ENCODE results near the gene PPP1R14C.

Gene PPP1R14C

DNA sequence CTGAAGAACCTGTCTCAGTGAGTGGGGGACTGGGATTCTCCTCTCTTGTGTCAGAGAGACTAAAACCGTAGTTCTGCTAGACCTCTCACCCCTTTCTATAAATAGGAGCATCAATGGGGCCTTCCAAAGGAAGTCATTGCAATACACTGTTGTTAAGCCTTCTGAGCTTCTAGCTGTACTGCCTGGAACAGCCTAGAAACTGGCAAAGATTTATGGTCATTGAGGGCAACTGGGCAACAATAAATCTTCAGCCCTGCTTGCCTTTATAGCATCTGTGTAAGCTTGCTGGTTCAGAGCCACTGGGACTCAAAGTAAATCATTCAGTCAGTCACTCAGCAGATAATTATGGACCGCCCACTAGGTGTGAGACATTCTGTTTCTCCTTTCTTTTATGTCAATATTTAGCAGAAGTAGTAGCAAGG, 53.2 kb downstream of the PPP1R14C start:
- DNase-seq (ENCODE audit: low spot score): no peak

DNA sequence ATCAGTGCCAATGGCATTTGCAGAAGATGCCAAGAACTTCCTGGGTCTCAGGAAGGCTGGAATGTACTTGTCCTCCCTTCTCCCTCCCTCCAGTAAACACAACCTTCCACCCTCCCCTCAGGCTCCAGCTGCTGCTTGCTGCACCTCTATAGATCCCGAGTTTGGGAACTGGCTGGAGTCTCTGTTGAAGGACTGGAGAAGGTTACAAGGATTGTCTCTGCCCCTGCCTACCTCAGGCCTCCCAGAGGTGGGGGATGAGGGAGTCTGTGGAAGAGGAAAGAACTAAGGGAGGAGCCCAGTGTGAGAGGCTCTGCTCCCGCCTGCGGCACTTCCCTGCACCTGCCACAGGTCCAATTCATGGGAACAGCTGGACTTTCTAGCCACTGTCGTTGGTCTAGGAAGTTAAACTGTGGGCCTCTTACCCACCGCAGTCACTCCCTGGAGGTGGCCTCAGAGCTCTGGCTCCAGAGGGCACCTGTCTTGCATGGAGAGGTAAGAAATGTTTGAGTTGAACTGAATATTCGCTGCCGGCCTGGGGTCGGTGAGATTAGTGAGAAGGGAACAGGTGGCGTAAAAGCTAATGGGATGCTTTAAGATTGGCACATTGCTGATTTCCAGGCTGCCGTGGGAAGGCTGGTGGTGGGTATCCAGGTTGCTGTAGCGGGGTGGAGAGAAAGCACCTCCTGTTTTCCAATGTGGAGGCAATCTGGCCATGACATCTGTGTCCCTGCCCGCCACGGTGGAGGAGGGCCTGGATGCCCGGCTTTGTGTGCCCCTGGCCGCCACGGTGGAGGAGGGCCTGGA, 54.3 kb downstream of the PPP1R14C start:
- DNase-seq (ENCODE audit: low spot score): no peak

DNA sequence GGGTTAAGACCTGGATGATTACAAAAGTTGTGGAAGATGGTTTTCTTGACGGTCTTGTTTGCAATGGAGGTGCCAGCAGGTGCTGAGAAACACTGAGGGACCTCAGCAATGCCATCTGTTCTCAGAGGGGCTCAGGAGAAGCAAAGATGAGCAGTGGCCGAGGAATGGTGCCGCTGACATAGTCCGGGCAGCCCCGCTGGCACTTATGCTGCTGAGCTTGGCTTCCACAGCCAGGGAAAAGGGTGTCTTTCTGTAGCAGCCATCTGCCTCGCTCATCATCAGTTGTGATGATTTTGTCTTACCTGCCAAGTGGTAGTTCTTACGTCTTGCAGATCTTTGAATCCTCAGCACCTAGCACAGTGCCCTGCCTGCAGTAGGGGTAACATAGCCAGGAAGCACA, 55.7 kb downstream of the PPP1R14C start:
- no peak for DNase-seq (ENCODE audit: low spot score)

DNA sequence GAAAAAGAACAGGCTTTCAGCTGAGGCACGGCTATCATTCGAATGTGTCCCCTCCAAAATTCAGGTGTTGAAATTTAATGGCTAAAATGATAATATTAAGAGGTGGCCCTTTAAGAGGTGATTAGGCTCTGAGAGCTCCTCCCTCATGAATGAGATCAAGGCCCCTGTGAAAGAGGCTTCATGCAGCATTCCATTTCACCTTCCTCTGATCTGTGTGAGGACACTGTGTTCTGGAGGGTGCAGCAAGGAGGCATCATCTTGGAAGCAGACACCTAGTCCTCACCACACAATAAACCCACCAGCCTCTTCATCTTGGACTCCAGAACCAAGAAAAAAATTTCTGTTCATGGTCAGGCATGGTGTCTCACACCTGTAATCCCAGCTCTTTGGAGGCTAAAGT, 56.4 kb downstream of the PPP1R14C start:
- no peak for DNase-seq (ENCODE audit: low spot score)

DNA sequence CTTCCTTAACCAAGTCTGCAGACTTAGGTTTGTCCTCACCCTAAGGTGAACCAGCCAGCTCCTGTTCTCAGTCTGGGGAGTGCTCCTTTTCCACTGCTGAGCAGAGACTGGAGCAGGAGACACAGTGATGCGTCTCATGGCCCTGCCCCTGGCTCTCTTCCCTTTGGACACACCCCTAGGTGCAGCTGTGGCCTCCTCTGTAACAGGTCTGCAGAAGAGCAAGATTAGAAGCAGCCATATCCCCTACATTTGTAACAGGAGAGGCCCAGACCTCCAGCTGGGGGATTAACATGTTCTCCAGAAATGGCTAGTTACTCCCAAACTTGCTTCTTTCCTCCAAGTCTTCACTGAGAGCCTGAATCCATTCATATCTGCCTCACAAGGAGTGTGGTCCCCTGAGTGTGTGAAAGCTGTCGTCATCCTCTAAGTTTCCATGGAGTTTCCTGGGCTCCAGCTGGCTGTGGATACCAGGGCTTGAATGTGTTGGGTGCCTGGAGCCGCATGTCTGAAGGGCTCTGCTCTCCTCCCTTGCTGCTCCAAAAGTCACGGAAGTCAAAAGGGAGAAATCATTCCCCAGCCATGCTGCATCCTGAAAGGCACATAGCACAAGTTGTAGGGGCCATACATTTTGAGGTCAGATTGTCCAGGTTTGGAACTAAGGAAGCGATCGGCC, 57.7 kb downstream of the PPP1R14C start:
- no peak for DNase-seq (ENCODE audit: low spot score)

DNA sequence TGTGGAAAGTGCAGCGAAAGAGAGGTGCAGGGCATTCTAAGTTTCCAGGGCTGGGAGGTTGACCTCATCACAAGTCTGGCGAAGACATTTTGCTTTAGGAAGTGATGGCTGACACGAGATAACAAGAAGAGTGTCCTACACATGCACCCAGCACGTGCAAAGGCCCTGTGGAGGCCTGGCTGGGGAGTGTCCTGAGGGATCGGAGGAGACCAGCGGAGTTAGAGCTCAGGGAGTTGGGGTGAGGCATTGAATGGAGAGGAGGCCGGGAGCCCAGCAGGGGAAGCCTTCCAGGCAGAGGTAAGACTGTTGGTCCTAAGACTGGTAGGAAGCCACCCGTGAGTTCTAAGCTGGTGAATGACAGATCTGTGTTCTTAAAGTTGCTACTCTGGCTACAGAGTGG, 58.4 kb downstream of the PPP1R14C start:
- no peak for DNase-seq (ENCODE audit: low spot score)

DNA sequence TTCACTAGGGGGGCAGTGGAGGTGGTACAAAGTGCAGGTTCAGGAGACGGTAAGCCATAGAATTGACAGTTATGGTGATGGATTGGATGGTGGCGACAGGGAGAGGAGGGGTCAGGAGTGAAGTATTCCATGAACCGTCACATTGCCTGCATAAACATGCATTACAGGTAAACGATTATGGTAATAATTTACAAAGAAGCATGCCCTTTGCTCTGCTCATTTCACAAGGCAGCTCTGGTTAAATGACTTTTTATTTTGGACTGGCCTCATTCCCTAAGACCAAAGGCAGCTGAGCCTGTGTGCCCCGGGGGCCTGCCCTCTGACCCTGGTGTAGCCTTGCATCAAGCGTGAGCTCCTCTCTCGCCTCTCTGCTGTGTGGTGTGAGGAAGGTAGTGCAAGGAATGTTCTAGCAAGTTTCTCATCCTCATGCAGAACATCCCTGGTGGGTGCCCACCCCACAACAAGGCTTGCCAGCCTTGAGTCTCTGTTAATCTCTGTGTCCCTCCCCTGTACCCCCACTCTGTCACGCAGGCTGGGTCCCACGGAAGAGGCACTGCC, 59.0 kb downstream of the PPP1R14C start:
- no peak for DNase-seq (ENCODE audit: low spot score)

DNA sequence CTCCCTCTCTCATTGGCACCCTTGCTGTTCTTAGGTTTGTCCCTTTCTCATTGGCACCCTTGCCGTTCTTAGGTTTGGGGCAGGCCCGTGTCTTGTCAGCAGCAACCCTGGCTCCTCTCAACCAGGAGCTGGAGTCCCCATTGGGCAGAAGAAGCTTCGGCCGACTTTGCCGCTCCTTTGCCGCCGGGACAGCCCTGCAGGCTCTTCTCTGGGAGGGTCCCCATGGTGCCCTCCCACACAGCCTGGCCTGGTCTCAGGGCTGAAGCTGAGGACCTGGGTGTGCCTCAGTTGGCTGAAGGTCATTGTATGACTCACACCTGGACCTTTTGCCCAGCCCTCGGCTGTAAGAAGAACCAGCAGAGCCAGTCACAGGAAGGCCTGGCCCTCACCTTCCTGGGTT, 59.6 kb downstream of the PPP1R14C start:
- DNase-seq (ENCODE audit: low spot score): no peak

DNA sequence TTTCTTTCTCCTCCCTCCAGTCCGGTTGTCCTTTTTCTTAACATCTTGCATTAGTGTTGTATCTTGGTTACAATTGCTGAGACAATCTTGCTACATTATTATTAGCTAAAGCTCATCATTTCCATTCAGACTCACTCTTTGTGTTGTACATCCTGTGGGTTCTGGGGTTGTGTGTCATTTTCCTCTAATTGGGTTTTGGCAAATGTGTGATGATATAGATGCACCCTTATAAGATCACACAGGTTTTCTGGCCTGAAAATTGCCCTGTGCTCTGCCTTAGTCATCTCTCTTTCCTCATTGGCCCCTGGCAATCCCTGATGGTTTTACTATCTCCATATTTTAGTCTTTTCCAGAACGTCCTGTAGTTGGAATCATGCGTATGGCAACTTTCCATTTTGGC, 60.1 kb downstream of the PPP1R14C start:
- no peak for DNase-seq (ENCODE audit: low spot score)

DNA sequence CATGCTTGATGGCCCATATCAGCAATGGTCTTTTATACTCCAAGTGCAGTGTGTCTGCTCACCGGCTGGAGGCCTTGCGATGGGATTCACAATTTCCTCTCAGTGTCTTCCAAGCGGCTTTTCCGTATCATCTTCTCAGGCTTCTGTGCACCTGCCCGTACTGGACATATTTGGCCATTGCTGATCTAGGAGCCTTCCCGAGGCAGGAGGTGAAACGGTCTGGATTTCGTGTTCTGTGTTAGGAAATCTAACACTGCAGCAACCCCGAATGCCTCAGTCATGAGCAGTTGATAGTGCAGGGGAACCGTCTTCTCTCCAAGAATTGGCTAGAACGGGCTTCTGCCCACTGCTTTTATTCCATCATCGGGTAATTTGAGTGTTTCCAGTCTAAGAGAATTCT, 60.5 kb downstream of the PPP1R14C start:
- DNase-seq (ENCODE audit: low spot score): no peak

DNA sequence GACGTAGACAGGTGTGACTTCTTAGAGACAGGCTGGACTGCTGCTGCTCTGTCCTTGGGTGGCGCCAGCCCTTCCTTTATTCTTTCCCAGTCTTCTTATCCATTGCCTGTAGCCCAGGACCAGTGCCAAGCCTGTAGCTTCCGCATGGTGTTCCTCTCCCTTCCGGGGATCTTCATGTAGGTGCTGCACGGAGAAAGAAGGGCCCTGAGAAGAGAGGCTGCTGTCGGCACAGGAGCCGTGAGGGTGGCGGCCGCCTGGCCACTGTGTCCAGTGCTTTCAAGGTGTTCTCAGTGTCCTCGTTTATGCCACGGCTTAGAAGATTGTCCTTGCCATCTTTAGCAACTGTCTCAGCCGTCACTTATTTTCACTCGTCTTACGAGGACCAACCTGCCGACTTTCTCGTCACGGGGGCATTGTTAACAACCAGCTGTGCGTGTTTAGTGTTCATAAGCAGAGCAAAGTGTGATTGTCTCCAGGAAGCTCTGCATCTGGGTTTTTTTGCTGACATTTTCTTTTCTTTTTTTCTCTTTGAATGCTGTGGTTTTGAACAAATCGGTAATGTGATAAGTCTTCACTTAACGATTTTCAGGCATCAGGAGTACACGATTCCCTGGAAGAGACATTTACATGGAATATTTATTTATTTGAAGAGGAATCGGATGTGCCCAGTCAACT, 61.2 kb downstream of the PPP1R14C start:
- DNase-seq (ENCODE audit: low spot score): no peak

DNA sequence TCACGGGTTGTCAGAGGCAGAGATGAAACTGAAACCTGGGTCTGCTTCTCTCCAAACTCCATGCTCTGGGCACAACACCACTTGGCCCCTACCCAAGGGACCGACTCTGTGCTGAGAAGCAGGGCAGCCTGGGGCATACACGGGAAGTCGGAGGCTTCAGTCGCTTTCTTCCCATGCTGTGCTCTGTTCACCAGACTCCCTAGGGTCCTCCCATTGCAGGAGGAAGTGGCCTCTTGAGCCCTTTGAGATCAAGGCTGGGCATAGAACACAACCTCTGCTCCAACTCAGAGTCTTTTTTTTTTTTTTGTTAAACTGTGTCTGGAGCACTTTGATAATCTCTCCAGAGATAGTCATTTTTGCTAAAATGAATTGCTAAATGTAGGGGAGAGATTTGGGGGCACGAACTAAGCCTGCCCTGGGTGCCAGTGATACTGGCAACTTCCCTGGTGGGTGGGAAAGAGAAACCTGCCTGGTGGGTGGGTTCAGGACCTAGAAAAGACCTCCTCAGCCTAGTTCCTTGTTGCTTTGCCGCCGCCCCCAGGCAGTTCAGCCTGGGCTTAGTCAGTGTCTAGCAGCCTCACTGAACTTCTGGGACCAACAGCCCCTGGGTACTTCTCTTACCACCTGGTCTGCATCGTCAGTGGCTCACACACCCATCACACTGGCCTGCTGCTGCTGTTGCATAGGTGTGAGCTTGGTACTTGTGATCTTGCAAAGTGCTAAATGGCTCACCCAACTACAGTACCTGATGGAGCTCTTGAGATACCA, 62.0 kb downstream of the PPP1R14C start:
- no peak for DNase-seq (ENCODE audit: low spot score)

DNA sequence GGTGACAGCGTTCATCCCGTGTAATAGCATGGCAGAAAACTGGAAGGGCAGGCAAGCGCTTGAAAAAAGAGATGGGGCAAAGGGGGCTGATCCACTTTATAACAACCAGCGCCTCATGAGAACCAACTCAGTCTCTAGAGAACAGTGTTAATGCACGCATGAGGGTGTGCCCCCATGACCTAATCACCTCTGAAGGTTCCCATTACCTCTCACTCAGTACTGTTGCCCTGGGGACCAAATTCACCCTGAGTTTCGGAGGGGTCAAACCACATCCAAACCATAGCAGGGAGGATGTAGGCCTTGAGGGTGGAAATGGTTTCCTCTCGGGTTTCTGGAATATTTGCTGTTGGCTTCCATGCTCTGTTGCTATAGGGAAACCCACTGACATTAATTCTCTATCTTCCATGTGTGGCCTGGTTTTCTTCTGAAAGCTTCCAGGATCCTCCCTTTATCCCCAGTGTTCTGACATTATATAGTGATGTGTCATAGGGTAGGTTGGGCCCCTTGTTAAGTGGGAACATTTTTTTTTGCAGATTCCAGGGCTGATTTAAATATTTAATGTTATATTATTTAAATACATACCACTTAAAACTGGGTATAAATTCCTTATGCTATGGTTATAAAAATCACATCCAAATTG, 65.2 kb downstream of the PPP1R14C start:
- DNase-seq (ENCODE audit: low spot score): no peak

DNA sequence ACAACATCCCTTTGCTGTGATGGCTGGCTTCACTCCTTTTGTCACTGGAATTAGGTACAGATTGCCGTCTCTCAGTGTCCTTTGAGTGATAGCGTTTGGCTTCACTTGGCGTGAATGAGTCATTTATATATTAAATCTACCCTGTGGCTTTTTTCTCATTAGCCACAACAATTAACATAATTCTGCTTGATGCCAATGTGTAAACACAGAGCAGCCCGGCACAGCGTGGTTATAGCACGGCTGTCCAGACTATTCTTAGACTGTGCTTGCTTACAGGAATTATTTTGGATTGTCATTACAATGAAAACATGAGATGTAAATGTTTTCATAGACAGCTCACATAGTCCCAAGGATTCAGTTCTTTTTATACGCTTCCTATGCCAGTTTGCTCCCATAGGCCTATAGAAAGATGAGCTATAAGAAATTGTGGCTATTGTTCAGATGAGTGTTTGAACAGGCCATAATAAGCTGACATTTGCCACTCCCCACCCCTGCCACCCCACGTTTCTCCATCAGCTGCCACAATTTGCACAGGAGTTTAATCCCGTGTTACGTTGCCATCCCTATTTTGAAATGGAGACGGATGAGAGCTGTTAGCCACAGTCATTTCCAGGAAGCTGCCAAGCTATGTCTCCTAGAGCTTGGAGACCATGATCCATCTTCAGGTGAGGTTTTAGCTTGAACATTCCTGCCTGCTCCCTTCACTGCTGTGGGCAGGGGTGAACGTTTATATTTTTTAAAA, 65.9 kb downstream of the PPP1R14C start:
- DNase-seq (ENCODE audit: low spot score): no peak

DNA sequence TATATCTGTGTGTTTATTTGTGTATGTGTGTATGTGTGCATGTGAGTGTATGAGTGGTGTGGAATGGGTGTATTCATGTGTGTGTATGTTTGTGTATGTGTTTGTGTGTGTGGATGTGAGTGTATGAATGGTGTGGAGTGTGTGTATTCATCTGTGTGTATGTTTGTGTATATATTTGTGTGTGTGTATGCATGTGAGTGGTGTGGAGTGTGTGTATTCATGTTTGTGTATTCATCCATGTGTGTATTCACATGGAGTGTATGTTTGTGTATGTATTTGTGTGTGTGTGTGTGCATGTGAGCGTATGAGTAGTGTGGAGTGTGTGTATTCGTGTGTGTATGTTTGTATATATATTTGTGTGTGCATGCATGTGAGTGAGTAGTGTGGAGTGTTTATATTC, 66.6 kb downstream of the PPP1R14C start:
- DNase-seq (ENCODE audit: low spot score): no peak

DNA sequence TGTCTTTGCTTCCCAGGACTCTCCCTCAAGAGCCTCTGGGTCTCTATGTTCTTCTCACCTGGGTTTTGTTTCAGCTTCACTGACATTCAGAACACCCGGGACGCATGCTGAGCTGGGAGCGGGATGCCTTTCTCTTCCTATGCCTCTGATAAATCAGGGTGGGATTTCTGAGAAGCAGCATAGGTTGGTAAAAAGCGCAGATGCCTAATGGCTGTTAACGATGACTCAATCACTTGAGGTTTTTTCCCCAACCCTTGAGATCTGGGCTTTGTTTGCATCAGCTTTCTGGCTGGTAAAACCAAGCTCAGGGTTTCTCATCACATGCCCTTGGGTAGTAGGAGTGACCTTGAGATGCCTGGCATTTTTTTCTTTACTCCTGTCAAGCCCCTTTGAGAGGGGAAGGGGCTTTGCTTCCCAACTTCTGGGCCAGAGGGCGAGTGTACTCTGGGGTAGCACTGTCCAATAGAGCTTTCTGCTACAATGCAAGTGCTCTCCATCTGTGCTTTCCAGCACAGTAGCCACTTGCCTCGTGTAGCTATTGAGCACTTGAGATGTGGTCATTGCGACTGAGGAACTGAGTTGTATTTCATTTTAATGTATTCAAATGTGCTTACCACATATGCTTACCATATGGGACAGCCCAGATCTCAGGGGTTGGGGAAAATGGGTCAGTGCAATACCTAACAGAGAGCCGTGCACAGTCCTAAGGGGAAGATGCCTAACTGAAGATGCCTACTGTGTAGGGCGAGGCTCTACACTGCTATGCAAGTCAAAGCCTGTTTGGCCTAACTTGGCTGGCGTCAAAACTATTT, 69.1 kb downstream of the PPP1R14C start:
- no peak for DNase-seq (ENCODE audit: low spot score)

DNA sequence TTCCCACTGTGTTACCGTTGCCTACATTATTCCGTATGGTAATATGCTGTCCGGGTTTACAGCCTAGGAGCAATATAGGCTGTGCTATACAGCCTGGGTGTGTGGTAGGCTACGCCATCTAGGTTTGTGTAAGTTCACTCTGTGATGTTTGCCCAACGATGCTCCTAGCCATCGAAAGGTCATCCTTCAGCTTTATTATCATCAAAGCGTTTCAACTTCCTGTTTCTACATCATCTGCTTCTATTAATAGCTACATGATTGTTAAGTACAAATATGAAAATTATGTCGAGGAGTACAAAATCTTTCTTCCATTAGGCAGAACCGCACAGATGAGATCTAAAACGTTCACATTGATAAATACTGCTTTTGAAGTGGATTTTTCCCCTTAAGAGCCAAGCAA, 69.9 kb downstream of the PPP1R14C start:
- no peak for DNase-seq (ENCODE audit: low spot score)

DNA sequence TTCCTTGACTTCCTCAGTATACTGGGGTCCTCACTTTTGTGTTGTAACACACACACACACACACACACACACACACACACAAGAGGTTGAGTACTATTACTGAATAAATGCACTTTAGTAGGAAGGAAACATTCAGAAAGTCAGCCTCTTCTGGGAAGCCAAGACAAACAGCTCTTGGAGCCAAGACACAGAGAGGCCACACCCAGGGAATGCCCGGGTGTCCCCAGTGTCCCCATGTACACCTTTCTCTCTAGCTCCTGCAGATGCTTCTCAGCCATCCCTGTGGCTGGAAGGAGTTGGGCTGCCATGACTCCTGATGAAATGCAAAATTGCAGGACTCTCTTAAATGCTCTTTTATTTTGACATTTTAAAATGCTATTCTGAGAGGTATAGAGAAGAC, 70.5 kb downstream of the PPP1R14C start:
- no peak for DNase-seq (ENCODE audit: low spot score)

DNA sequence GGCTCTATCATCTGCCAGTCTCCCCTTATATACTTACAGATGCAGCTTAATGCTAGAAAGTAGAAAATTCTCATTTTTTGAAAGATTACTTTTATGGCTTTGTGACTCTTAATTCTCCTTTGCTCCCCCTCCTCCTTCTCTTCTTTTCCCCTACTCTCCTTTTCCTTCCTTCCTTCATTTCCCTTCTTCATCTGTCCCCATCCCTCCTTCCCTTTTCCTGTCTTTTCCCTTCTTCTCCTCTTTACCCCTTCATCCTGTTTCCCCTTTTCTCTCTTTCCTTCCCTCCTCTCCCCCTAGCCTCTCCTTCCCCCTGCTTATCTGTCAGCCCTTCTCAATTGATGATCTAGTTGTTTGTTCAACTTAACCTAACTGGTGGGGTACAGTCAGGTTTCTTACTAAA, 71.5 kb downstream of the PPP1R14C start:
- DNase-seq (ENCODE audit: low spot score): no peak
